Choroid plexus epithelial cell (primary cell): Measurements from ENCODE around the gene AKT3.
A peak's percentile ranks its signal among the peaks of the same experiment; 100 is the strongest.

ENCODE experiments used
- DNase-seq: peaks from one replicate; pipeline ENCODE4 v3.0.0-alpha.2; 2010; ENCODE audit warnings: low read depth
- H3K4me3 ChIP-seq: 2 replicates; pipeline ENCODE4 v1.5.1; 2011; ENCODE audit warnings: low read depth, mild to moderate bottlenecking, control low read depth, low read length, moderate library complexity
- TF ChIP-seq, protein P1 (sequence below): conservative IDR thresholded peaks from 2 replicates; pipeline ENCODE4 v1.5.1; 2011; ENCODE audit warnings: low read depth, mild to moderate bottlenecking, control low read depth, inconsistent platforms, low read length, moderate library complexity

The AKT3 gene

DNA sequence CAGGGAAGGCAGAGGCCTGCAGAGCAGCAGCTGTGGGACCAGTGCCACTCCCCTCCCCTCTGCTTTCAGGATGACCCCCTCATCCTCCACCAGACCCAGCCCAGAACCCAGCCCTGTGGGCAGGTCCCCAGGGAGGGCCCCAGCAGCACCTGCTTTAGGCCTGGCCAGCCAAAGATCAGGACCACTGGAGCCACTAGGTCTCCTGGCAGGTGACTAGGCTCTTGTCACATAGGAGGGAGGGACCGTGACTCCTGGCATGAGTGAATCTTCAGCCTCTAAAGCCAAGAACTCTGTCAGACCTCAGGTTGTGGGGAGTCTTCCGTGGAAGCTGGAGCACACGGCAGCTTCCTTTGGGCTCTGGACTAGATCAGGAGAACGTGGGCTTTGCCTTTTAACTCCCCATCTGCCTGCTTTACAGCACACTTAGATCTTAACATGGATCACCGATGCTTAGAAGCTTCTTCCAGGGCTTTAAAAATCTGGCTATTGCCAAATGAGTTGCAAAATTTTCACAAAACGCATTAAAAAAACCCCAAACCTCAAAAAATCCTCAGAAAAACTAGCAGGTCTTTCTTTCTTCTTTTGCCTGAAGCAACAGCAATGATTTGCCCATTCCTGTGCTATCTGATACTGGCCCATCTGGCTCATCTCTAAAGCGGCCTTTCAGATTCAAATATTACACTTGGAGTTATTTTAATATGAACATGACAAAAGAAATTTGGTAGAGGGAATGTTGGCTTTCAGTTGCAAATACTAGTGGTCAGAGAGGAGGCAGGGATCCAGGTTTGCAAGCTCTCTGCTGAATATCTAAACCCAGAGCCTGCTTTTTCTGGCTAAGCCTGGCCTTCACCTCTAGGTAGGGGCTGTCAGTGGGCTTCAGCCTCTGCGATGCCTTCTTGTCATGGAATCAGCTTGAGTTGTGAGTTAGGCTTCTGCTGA, 359.0 kb downstream of the AKT3 start:
- TF ChIP-seq, protein P1, sequence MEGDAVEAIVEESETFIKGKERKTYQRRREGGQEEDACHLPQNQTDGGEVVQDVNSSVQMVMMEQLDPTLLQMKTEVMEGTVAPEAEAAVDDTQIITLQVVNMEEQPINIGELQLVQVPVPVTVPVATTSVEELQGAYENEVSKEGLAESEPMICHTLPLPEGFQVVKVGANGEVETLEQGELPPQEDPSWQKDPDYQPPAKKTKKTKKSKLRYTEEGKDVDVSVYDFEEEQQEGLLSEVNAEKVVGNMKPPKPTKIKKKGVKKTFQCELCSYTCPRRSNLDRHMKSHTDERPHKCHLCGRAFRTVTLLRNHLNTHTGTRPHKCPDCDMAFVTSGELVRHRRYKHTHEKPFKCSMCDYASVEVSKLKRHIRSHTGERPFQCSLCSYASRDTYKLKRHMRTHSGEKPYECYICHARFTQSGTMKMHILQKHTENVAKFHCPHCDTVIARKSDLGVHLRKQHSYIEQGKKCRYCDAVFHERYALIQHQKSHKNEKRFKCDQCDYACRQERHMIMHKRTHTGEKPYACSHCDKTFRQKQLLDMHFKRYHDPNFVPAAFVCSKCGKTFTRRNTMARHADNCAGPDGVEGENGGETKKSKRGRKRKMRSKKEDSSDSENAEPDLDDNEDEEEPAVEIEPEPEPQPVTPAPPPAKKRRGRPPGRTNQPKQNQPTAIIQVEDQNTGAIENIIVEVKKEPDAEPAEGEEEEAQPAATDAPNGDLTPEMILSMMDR: no peak
- no peak overlapping the region for H3K4me3 ChIP-seq
- DNase-seq: peak; percentile 40

DNA sequence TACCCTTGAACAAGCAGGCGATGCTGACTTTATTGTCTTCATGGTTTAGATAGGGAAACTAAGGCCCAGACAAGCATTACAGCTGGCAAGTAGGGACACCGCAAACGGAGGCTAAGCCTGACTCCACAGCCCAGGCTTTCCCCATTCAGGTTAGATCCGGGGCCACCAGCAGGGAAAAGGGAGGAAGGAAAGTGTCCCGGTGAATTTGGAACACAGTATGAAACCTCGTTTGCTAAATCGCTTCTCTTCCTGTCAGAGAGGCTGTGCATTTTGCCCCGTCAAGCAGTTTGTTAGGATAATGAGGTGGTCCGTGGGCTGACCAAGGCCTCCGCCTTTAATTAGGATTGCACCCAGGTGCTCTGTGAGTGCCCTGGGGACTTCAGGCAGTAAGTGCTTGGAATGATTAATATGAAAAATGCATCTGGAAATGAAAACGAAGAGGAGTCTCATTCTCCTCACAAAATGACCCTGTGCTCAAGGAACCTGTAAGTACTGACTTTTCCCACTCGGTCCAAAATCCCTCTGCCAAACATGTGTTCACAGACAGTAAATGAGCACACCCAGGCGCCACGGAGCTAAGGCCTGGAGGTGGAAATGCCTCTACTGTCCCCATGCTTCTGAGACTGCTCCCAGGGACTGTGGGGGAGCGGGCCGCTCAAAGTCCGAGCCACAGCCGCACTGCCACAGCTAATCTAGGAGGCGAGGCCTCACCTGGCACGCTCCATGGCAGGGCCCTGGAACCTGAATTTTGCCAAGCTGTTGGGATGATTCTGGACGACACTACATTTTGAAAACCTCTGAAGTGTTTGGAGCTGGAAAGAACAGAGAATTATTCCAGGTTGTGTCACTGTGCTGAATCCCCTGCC, 360.1 kb downstream of the AKT3 start:
- no peak for DNase-seq
- TF ChIP-seq, protein P1: no peak
- H3K4me3 ChIP-seq: no peak overlapping the region

DNA sequence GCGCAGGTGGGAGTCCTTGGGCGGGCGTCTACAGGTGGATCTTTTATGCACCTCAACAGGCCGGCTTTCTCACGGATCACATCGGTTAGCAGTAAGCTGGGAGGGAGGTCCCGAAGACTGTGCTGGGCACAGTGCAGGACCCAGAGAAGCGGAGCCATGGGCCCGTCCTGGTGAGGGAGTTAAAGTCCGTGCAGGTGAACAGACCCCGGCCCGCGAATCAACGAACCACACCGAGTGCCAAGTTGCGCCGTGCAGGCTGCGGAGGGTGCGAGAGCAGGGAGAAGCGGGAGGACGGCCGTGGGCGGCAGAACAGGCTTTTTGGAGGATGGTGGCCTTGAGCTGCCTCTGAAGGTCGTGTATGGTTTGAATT, 360.9 kb downstream of the AKT3 start:
- TF ChIP-seq, protein P1: no peak
- no peak overlapping the region for H3K4me3 ChIP-seq
- no peak for DNase-seq

DNA sequence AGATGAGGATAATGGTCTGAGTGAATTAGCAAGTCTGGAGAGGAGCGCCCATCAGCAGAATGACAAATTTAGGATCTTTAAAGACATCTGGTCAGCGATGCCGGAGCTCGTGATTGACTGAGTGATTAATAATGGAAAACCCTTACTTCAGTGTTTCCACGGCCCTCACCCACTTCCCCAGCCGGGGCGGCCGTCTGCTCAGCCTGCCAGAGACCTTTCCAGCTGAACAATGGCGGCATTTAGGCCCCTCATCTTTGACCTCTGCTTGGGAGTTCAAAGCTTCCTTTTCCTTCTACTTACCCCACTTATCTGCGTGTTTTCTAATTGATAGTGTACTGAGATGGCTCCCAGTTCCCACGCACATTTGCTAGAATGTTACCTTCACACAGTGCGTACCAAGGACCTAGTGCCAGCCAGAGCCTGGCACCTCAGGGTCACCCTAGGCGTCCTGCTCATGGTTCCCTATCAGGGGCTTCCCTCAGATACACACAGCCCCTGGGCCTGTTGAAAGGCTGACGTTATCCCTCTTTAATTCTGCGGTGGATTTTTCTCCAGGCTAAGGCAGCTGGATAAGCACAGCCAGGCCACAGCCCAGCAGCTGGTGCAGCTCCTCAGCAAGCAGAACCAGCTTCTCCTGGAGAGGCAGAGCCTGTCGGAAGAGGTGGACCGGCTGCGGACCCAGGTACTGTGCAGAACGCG, 361.4 kb downstream of the AKT3 start:
- DNase-seq: no peak
- H3K4me3 ChIP-seq: no peak overlapping the region
- TF ChIP-seq, protein P1: no peak

DNA sequence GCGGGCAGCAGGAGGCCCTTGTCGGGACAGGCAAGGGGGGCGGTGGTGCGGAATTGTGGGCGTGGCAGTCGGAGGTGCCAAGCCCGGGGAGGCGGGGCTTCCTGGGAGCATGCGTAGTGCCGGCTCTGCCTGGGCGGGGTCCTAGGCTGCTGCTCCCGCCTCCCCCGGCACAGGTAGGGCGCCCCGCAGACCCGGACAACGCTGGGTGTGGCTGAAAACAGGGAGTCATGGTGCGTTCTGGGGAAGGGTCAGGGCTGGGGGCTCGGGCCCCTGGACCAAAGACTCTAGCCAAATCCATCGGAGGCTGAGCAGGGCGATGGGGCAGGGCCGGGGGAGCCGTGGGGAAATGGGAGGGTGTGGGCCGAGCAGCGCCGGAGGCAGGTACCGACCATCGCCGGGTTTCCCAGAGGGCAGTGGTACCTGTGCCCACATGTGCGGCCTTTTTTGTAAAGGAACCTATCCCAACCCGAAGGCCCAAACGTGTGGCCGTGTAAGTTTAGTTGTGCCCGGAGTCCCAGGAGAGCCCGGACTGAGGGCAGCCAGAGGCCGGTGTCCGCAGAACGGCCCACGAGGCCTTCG, 362.3 kb downstream of the AKT3 start:
- H3K4me3 ChIP-seq: no peak overlapping the region
- TF ChIP-seq, protein P1: no peak
- DNase-seq: no peak

DNA sequence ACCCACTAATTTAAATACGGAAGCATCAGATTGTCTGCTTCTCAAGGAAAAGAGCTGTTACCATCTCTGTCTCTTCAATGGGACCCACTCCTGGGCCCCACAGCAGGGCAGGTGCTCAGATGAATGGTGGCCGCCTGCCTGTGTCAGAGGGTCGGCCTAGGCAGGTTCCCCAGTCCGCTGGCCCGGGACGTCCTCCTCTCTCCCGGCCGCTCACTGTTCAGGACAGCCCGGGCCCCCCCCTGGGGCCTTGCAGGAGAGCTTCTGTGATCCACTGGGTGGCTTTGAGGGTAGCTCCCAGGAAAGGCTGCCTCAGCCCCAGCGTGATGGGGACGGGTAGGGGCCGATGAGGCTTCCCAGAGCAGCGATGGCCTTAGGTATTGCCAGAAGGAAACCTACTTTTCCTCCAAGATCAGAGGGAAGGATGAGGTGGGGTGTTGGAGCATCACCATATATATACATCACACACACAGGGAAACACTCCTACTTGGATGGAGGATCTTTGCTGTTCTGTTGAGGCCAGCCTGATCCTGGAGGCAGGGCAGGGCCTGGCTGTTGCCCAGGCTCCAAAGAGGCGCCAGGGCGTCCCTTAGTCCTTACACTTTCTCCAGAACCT, 362.9 kb downstream of the AKT3 start:
- H3K4me3 ChIP-seq: no peak overlapping the region
- TF ChIP-seq, protein P1: no peak

More for the DNA sequence above, 362.9 kb downstream of the AKT3 start:
- no peak for DNase-seq
